ENCODE data around the gene GSTA4.
"Not testable (repeated sequence)": the region's sequence is repeated elsewhere in the genome, so short reads cannot be mapped to it uniquely, and the experiment has no call there.

The GSTA4 gene

GRCh38 chr6:52975580-52975979 is 19.5 kb downstream of the GSTA4 start:
- no peak for TF ChIP-seq ZNF274 (IDR thresholded peaks at IDR 0.05; ENCODE audit: low read depth, low read length)
- no peak overlapping the region for H3K4me3 ChIP-seq (ENCODE audit: low read length)

- no peak overlapping the region for H3K4me3 ChIP-seq (ENCODE audit: low read length)
- no peak for TF ChIP-seq ZNF274 (IDR thresholded peaks at IDR 0.05; ENCODE audit: low read depth, low read length)
Observed at GRCh38 chr6:52972989-52973388, 22.1 kb downstream of the GSTA4 start.

- H3K4me3 ChIP-seq (ENCODE audit: low read length) = no peak overlapping the region
Observed at GRCh38 chr6:52969359-52969758, 25.7 kb downstream of the GSTA4 start.

DNA sequence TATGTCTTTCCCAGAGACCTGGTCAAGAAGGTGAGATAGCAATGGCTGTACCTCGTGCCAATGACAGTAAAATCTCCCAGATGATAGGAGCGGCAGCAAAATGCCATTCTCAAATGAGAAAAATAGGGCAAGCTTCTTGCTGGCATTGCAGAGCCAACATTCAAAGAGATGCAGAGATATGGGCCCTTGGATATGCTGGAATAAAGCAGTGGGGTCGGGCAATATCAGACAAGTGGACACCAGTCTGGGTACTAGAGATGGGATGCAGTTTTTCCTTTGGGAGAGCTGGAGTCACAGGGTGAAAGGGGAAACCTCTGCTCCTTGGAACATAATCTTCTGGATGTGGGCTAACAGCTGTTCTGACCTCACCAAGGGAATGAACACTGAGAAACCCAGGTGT is 29.0 kb downstream of the GSTA4 start:
- H3K4me3 ChIP-seq (ENCODE audit: low read length) = no peak overlapping the region
- TF ChIP-seq ZNF274 (IDR thresholded peaks at IDR 0.05; ENCODE audit: low read depth, low read length) = no peak

More at GRCh38 chr6:52969359-52969758, 25.7 kb downstream of the GSTA4 start:
- TF ChIP-seq ZNF274 (IDR thresholded peaks at IDR 0.05; ENCODE audit: low read depth, low read length) = no peak

GRCh38 chr6:52965380-52965779 is 29.7 kb downstream of the GSTA4 start:
- no peak for TF ChIP-seq ZNF274 (IDR thresholded peaks at IDR 0.05; ENCODE audit: low read depth, low read length)
- no peak overlapping the region for H3K4me3 ChIP-seq (ENCODE audit: low read length)

- TF ChIP-seq ZNF274 (IDR thresholded peaks at IDR 0.05; ENCODE audit: low read depth, low read length) = no peak
- H3K4me3 ChIP-seq (ENCODE audit: low read length) = no peak overlapping the region
Observed at GRCh38 chr6:52964318-52964717, 30.8 kb downstream of the GSTA4 start.

DNA sequence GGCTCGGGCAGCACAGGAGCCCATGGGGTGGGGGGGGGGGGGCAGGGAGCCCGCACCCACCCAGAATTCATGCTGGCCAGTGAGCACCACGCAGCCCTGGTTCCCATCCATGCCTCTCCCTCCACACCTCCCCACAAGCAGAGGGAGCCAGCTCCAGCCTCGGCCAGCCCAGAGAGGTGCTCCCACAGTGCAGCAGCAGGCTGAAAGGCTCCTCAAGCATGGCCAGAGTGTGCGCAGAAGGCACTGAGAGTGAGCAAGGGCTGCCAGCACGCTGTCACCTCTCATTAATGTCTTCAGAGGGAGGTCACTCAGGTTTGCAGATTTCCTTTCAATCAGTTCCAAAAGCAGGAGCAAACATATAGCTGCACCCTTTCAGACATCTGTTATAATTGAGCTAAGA is 32.4 kb downstream of the GSTA4 start:
- H3K4me3 ChIP-seq (ENCODE audit: low read length) = no peak overlapping the region
- no peak for TF ChIP-seq ZNF274 (IDR thresholded peaks at IDR 0.05; ENCODE audit: low read depth, low read length)

GRCh38 chr6:52961022-52961421 is 34.1 kb downstream of the GSTA4 start:
- H3K4me3 ChIP-seq (ENCODE audit: low read length) = not testable (repeated sequence)

DNA sequence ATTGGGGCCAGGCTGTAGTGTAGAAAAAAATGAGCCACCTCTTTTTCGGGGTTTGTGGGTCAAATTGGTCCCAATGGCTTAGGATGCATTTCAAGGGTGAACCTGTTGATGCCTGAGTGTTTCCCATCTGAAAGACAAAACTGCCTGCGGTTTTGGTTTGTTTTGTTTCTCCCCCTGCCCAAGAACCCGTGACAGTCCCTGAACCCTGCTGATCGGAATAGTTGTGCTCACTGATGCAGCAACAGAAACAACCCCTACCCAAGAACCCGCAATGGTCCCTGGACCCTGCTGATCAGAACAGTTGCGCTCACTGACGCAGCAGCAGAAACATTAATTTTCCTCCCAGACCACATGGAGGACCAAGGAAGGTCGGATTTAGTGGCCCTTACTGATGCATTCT is 34.9 kb downstream of the GSTA4 start:
- H3K4me3 ChIP-seq (ENCODE audit: low read length) = not testable (repeated sequence)

DNA sequence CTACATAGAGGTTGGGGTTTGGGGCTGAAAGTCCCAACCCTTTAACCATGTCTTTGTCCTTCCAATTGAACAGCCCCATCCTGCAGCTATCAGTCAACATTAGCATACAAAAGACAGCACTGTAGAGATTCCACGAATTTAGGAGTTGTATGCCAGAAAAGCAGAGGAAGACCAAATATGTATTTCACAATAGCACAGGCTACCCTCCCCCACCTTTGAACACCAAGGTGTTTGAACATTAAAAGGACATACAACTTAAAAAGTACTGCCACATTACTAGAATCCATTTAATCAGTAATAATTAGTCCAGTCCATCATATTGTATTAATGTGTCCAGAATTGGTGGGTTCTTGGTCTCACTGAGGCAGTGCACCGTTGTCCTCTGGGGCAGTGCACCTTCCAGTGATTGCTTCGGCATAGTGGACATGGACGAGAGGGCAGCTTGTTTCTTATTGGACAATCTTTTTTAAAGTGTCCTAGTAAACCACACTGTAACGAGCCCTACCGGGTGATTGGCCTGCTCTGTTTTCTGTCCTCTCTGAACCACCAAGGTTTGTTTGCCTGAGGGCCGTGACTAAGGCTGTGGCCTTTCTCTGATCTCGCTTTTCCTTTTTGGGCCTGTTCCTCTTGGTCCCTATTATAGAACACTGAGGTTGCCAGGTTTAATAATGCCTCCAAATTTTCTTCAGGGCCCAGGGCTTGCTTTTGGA is 36.4 kb downstream of the GSTA4 start:
- H3K4me3 ChIP-seq (ENCODE audit: low read length) = no peak overlapping the region
- no peak for TF ChIP-seq ZNF274 (IDR thresholded peaks at IDR 0.05; ENCODE audit: low read depth, low read length)

DNA sequence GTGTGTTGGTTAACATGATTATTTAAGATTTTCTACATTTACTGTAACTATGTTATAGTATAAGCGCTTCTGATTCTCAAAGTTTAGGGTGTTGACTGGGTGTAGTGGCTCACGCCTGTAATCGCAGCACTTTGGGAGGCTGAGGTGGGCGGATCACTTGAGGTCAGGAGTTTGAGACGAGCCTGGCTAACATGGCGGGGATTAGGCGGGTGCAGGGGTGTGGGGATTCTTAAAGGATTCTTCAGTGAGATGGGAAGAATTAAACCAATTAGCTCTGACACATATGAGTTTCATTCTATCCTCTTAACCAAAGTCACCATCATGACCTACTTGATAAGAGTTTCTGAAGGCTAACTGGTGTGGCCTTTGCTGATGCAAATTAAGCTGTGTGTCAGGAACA is 39.2 kb downstream of the GSTA4 start:
- no peak for TF ChIP-seq ZNF274 (IDR thresholded peaks at IDR 0.05; ENCODE audit: low read depth, low read length)
- no peak overlapping the region for H3K4me3 ChIP-seq (ENCODE audit: low read length)

DNA sequence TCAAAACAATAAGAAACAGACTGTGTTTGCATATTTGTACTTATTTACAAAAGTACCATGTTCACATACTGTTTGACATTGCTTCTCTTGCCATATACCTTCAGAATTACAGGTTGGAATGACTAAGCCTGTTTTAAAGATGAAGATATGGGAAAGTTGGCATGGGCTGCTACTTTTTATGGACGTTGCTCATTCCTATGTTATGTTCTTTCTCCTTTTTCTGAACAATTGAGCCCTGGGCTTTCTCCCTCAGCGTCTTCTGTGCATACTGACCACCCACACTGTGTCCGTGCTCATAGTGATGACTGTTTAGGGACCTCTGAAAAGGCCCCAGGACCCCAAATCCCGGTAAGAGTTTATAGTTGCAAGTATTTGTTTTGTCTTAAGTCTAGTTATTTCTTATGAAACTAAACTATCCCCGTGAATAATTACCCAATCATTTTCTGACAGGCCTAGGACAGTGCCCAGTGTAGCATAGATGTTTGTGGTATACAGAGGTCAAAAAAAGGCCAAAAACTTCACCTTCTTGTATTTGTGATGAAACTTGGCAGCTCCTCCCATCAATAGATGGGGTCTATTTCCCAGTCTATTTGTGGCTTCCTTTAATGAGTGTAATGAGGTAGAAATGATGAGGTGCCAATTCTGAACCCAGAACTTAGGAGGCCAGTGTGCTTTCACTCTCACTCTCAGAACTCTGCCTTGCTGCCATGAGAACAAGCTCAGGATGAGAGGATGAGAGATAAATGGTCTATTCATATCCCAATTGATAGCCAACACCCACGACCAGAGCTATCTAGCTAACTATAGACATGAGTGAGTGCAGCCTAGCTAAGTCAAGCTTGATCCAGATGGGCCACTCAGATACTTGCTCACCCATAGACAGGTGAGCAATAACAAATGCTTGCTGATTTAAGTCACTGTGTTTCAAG is 40.9 kb downstream of the GSTA4 start:
- no peak for TF ChIP-seq ZNF274 (IDR thresholded peaks at IDR 0.05; ENCODE audit: low read depth, low read length)
- no peak overlapping the region for H3K4me3 ChIP-seq (ENCODE audit: low read length)

DNA sequence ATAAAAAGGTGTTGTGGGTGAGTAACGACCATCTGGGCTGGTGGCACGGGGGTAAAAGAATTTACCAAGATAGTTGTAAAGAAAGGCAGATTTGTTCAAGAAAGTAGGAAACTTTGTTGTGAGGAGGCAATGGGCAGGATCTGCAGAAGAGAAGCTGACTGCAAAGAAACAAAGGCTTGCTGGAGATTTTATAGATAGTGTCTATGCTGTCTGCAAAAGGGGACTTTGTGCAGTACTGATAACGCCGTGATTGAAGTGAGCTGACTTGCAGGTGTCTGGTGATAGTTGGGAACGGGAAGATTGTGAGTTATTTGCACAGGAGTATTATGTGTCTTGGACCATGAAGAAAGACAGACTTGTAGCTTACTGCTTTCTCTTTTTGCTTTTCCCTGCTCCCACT is 48.8 kb downstream of the GSTA4 start:
- no peak overlapping the region for H3K4me3 ChIP-seq (ENCODE audit: low read length)
- no peak for TF ChIP-seq ZNF274 (IDR thresholded peaks at IDR 0.05; ENCODE audit: low read depth, low read length)

- not testable (repeated sequence) for H3K4me3 ChIP-seq (ENCODE audit: low read length)
Observed at GRCh38 chr6:52942821-52943220, 52.3 kb downstream of the GSTA4 start.

- H3K4me3 ChIP-seq (ENCODE audit: low read length) = no peak overlapping the region
- TF ChIP-seq ZNF274 (IDR thresholded peaks at IDR 0.05; ENCODE audit: low read depth, low read length) = no peak
Observed at GRCh38 chr6:52942221-52942620, 52.9 kb downstream of the GSTA4 start.

All from GM08714 (cell line).